ENCODE measurements around the gene FRG2. TPM values are rescaled to one million over a fixed set of nuclear protein-coding genes. Genes with fewer than 3 reads are reported as not detected.

Gene FRG2
- total RNA-seq, 1 experiment from 2014 or later: not detected

GRCh38 chr4:189981970-189982369 lies 45.1 kb downstream of the FRG2 start:
- no peak overlapping the region for H3K27ac ChIP-seq (ENCODE audit: low read depth, low read length)
- no peak overlapping the region for H3K4me3 ChIP-seq (replicated peaks in 1 of 2; ENCODE audit: low read depth in 1 of 2, low read length in 2 of 2)
- no peaks in the 10 kb centered on the region for H3K4me1 ChIP-seq (ENCODE audit: control insufficient read depth in 1 of 2, insufficient read depth in 2 of 2, low read length in 2 of 2)
- no peak overlapping the region for H3K4me2 ChIP-seq (ENCODE audit: low read length)
- H3K79me2 ChIP-seq (ENCODE audit: insufficient read depth, low read length): no peaks in the 10 kb centered on the region
- no peaks in the 10 kb centered on the region for H3K36me3 ChIP-seq (ENCODE audit: control insufficient read depth in 1 of 2, insufficient read depth in 2 of 2, low read length in 2 of 2)
- no peaks in the 10 kb centered on the region for H4K20me1 ChIP-seq (ENCODE audit: insufficient read depth)
- ATAC-seq (no peak), DNase-seq (ENCODE audit: low read depth, low spot score) (no peak)
- RAD21 ChIA-PET (ENCODE audit: low non-redundant PET in 1 of 2, low total read pairs in 2 of 2, uncharacterized antibody in 2 of 2, unreplicated experiment in 2 of 2): no interaction called here
- H3K9me3 ChIP-seq (ENCODE audit: control insufficient read depth in 1 of 2, insufficient read depth in 1 of 2, low read depth in 1 of 2, low read length in 2 of 2): no peaks in the 10 kb centered on the region
- intact Hi-C loops (cut with micrococcal nuclease): no loop called here
- H3K27me3 ChIP-seq (ENCODE audit: insufficient read depth, low read length): no peaks in the 10 kb centered on the region
- H2AFZ ChIP-seq (ENCODE audit: low read depth, low read length, poor library complexity, severe bottlenecking): no peak overlapping the region
- CTCF ChIA-PET: no interaction called here
- POLR2A ChIA-PET: no interaction called here
- no peaks in the 10 kb centered on the region for H3K9me2 ChIP-seq (ENCODE audit: insufficient read depth)
- TF ChIP-seq POLR2AphosphoS5 (IDR thresholded peaks at IDR 0.05; ENCODE audit: low read depth, low read length) (no peak), SRF (IDR thresholded peaks at IDR 0.05; ENCODE audit: low read depth) (no peak), FOSL1 (IDR thresholded peaks at IDR 0.05; ENCODE audit: low read depth) (no peak), POLR2A (IDR thresholded peaks at IDR 0.05; ENCODE audit: borderline replicate concordance, extremely low read depth, insufficient read depth, insufficient read length) (no peak), SIN3A (IDR thresholded peaks at IDR 0.05; ENCODE audit: low read depth) (no peak), JUND (IDR thresholded peaks at IDR 0.05) (no peak), SP1 (IDR thresholded peaks at IDR 0.05; ENCODE audit: low read depth) (no peak), ATF3 (IDR thresholded peaks at IDR 0.05) (no peak), EGR1 (IDR thresholded peaks at IDR 0.05; ENCODE audit: low read depth) (no peak), ELF1 (IDR thresholded peaks at IDR 0.05; ENCODE audit: borderline replicate concordance, low read depth) (no peak), YY1 (IDR thresholded peaks at IDR 0.05; ENCODE audit: extremely low read depth, insufficient replicate concordance, low read depth, low read length) (no peak), CBX3 (IDR thresholded peaks at IDR 0.05; ENCODE audit: low read depth) (no peak), EZH2phosphoT487 (IDR thresholded peaks at IDR 0.05; ENCODE audit: borderline replicate concordance) (no peak)
- TF ChIP-seq, protein P1, sequence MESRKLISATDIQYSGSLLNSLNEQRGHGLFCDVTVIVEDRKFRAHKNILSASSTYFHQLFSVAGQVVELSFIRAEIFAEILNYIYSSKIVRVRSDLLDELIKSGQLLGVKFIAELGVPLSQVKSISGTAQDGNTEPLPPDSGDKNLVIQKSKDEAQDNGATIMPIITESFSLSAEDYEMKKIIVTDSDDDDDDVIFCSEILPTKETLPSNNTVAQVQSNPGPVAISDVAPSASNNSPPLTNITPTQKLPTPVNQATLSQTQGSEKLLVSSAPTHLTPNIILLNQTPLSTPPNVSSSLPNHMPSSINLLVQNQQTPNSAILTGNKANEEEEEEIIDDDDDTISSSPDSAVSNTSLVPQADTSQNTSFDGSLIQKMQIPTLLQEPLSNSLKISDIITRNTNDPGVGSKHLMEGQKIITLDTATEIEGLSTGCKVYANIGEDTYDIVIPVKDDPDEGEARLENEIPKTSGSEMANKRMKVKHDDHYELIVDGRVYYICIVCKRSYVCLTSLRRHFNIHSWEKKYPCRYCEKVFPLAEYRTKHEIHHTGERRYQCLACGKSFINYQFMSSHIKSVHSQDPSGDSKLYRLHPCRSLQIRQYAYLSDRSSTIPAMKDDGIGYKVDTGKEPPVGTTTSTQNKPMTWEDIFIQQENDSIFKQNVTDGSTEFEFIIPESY (IDR thresholded peaks at IDR 0.05; ENCODE audit: extremely low read depth, insufficient replicate concordance, low read length): no peak
- TF ChIP-seq, protein P2, sequence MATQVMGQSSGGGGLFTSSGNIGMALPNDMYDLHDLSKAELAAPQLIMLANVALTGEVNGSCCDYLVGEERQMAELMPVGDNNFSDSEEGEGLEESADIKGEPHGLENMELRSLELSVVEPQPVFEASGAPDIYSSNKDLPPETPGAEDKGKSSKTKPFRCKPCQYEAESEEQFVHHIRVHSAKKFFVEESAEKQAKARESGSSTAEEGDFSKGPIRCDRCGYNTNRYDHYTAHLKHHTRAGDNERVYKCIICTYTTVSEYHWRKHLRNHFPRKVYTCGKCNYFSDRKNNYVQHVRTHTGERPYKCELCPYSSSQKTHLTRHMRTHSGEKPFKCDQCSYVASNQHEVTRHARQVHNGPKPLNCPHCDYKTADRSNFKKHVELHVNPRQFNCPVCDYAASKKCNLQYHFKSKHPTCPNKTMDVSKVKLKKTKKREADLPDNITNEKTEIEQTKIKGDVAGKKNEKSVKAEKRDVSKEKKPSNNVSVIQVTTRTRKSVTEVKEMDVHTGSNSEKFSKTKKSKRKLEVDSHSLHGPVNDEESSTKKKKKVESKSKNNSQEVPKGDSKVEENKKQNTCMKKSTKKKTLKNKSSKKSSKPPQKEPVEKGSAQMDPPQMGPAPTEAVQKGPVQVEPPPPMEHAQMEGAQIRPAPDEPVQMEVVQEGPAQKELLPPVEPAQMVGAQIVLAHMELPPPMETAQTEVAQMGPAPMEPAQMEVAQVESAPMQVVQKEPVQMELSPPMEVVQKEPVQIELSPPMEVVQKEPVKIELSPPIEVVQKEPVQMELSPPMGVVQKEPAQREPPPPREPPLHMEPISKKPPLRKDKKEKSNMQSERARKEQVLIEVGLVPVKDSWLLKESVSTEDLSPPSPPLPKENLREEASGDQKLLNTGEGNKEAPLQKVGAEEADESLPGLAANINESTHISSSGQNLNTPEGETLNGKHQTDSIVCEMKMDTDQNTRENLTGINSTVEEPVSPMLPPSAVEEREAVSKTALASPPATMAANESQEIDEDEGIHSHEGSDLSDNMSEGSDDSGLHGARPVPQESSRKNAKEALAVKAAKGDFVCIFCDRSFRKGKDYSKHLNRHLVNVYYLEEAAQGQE (IDR thresholded peaks at IDR 0.05; ENCODE audit: low read depth): no peak
- BruUV-seq (replicated peaks): no TSS peak
- no peak overlapping the region for H3K9ac ChIP-seq (ENCODE audit: low read length)
